NCI-H82 (cell line): Measurements from ENCODE around the gene MAPK4.
"Not testable (repeated sequence)": the region's sequence is repeated elsewhere in the genome, so short reads cannot be mapped to it uniquely, and the experiment has no call there.

Experiments
- DNase-seq: peaks from one replicate; lab custom pipeline; 2025; lab: John Stamatoyannopoulos, UW

Gene MAPK4

GRCh38 chr18:50680966-50681365, 121.1 kb downstream of the MAPK4 start:
- DNase-seq, result no peak

- DNase-seq, result no peak
These were observed 123.0 kb downstream of the MAPK4 start for GRCh38 chr18:50682852-50683251.

DNA sequence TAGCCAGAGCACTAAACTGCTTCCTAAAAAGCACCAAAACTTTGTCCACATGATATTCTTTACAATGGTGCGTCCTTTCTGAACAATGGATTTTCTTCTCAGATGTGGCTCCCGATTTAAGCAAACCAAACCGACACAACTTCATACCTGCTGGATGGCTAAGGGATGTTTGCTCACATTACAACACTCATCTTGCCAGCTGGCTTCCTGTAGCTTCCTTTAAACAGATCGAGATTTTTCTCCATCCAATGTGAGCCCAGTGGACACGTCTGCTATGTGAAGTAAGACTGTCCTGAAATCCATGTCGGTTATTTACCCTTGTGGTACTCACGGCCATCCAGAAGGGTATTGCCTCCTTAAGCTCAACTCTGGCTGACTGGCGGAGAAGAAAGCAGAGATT, 126.5 kb downstream of the MAPK4 start:
- peak; percentile 19 for DNase-seq

DNA sequence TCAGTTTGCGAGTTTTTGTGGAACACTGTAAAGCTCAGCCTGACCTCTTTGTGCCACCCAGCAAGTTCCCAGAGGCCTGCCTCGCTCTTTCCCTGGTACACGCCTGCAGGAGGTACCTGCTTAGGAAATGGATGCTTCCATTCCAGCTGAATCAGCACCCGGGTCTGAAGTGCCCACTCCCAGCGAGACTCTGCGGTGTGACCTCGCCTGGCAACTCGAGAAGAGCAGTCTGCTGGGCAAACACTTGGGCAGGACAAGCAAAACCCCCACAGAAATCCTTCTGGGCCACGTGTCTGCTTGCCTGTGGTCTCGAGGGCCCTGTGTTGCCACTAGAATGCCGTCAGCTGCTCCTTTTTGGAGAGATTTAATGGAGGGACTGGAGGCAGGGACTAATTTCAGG, 127.6 kb downstream of the MAPK4 start:
- no peak for DNase-seq

DNA sequence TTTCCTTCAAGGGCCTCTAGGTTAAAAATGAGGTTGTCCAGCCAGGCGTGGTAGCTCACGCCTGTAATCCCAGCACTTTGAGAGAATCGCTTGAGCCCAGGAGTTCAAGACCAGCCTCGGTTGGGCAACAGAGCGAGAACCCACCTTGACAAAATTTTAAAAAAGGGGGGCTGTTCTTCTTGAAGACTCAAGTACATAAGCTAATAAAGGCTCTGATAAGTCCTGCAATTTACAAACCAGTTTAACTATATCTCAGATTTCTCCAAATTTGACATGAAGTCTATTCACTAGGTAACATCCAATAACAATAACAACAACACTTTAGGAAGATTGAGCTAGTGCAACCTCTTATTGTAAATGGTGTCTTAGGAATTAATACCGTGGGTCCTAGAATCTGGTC, 129.7 kb downstream of the MAPK4 start:
- no peak for DNase-seq

GRCh38 chr18:50694147-50694546, 134.3 kb downstream of the MAPK4 start:
- no peak for DNase-seq

DNA sequence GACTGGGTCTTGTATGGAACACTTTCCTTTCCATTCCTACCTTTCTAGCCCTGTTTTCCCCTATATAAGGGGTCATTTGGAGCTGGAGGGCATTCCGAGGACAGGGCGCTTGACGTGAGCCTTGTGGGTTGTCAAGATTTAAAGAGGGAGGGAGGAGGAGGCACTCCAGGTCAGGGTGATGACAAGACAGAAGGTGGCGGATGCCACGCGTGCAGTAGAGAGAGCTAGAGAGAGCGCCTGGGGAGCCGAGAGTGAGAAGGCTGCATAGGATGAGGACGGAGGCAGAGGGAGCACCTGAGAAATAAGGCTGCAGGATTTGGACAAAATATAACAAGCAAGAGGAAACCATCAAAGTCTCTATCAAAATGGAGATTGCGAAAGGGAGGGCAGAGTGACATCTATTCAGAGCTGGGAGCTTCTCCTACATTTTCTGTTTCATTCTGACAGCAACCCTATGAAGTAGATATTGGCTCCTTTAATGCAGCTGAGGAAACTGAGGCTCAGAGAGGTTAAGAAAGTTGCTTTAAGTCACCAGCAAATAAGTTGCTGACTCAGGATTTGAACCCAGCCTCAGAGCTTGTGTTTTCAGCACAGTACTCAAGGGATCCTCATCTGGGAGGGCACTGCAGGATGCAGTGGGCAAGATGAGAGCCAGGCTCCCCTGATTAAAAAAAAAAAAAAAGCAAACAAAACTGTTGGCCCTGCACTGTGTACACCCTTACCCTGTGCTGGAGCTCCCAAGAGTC, 135.7 kb downstream of the MAPK4 start:
- peak; percentile 18 for DNase-seq

GRCh38 chr18:50696436-50696835, 136.5 kb downstream of the MAPK4 start:
- peak; percentile 53 for DNase-seq

DNA sequence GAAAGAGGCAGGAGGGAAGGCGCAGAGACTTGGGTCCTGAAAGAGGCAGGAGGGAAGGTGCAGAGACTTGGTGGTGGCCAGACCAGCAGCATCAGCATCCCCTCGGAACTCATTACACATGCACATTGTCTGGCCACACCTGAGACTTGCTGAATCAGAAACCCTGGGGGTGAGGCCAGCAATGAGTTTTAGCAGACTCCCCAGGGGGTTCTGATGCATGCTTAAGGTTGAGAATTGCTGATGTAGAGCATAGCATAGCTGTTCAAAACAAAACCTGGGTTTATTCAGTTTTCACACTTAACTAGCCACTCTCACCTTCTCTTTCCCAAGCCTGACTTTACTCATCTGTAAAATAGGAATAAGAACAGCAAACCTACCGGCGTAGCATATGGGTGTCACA, 137.0 kb downstream of the MAPK4 start:
- DNase-seq, result no peak

- DNase-seq, result no peak
These were observed 137.6 kb downstream of the MAPK4 start for GRCh38 chr18:50697509-50697908.

- no peak for DNase-seq
These were observed 140.6 kb downstream of the MAPK4 start for GRCh38 chr18:50700245-50701165.

GRCh38 chr18:50704357-50704940, 144.6 kb downstream of the MAPK4 start:
- DNase-seq, result no peak

DNA sequence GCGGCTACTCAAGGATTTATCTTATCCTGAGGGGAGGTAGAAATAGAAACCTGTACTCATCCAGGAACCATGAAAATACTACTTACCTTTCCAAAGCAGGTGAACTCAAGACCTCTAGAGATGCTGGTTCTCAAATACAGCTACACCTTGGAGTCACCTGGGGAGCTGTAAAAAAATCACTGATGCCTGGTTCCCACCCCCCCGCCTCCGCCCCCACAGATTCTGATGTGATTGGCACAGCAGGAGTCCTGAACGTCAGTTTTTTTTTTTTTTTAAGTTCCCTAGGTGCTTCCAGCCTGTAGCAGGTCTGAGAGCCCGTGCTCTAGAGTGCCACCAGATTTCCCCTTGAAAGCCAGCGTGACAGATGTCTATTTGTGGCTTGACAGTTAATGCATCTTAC, 146.3 kb downstream of the MAPK4 start:
- peak; percentile 74 for DNase-seq

DNA sequence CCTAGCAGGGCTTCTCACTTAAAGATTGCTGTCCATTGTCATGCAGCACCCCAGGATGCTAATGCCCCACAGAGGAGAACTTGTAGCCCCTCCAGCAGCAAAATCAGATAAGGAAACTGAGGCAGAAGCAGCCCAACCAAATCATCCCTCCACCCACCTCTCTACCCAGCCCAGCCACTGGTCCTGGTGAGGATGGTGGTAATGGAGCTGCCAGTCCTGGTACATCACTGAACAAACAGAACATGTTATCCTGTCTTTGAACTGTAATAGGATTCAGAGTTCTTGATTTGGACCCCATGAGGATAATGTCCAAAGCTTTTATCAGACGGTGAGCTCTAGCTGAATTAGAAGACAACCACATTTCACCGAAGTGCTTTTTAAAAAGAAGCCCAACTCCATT, 146.8 kb downstream of the MAPK4 start:
- DNase-seq, result peak; percentile 30

DNA sequence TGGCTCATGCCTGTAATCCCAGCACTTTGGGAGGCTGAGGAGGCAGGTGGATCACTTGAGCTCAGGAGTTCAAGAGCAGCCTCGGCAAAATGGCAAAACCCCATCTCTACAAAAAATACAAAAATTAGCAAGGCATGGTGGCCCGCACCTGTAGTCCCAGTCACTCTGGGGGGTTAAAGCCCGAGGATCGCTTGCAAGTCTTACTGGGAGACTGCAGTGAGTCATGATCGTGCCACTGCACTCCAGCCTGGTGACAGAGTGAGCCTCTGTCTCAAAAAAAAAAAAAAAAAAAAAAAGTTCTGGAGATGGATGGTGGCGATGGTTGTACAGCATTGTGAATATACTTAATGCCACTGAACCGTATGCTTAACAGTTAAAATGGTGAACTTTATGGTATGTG, 147.4 kb downstream of the MAPK4 start:
- not testable (repeated sequence) for DNase-seq

DNA sequence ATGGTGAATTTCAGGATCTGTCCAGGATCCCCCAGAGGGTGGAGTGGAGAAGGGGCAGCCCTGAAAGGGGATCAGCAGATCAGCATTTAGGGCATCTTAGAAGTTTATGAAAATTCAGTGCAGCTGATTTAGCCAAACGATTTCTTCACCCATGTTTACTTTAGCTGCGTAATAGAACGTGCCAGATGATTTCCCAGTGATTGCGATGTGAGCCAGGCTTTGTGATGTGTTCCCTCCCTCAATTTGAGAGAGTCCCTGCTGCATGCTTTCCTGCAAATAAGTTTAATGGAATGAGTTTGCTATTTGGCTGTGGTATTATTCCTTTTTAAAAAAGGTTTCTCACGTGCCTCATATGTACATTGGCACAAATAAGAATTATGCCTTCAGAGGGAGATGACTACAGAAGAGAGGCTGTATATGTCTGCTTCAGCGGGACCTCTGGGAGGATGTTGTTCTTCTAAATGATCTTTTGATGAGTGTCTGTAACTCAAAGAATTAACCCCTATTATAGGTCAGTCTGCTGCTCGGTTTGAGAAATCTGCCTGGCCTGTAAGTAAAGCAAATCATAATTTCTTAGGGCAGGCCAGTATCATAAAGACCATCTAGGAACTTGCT, 148.1 kb downstream of the MAPK4 start:
- no peak for DNase-seq

- DNase-seq, result peak; percentile 75
These were observed 149.3 kb downstream of the MAPK4 start for GRCh38 chr18:50709193-50709592.

DNA sequence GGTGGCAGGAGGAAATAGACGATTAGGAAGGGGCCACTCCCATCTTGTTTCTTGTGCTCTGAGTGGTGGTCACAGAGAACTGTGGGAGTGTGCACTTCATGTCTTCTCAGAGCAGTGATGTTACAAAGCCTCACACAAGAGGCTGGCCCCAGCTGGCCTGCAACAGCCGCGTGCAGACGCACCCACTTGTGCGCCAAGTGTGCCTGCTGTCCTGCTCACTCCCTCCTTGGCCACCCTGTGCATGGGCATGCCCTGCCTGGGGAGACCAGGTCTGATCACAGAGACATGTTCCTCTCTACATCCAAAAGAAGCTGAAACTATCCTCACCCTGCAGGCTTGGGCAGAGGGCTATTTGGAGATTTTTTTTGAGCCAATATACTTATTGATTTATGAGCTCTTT, 151.5 kb downstream of the MAPK4 start:
- no peak for DNase-seq

DNA sequence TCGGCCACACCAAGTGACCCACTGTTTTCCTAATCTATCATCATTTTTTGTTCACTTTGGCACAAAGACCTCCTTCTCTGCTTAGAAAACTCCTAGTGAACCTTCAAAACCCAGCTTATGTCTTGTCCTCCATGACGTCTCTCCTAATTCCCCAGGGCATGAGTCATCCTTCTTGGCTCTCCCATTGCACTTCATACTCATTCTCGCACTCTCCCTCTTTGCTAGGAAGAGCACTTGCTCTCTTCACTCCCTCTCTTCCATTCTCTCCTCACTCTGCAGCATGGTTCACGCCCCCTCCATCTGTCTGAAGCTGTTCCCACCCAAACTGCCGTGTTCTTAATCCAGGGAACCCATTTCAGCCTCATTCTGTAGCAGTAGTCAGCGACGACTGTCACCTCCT, 156.0 kb downstream of the MAPK4 start:
- DNase-seq, result no peak

DNA sequence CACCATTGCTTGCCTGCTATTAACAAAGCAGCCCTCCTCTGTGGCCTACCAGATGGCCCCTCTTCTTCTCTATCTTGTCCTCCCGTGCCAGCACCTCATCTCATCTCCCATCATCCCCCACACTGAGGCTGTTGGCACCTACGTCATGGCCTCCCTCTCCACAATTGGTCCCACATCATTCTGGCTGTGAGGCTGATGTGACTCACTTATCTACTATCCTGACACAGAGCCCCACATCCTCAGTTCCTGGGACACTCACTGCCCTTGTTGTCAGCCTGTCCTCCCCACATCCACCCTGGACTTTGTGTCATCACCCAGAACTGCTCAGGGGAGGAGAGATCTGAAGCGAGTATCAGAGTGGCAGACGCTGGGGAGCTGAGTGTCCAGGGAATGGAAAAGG, 157.0 kb downstream of the MAPK4 start:
- DNase-seq, result no peak

DNA sequence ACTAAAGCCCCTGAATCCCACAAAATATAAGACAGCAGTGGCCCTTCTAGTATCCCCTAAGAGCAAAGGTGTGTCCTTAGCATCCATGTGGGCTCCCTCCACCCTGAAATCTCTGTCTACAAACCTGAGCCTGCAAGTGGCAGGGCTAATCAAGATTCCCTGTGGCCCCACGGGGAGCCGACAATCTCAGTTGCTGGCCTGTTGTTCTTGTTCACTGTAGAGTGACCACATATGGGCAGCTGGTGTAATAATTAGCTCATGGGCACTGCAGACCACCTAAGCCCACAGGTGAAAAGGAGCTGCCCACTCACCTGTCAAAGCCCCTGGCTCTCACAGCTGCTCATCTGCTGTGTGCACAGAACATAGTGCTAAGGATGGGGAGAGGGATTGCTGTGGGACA, 157.7 kb downstream of the MAPK4 start:
- no peak for DNase-seq
